GM23338 (cell line): ENCODE data around the gene CTF1. TPM values are rescaled to one million over a fixed set of nuclear protein-coding genes. Genes with fewer than 3 reads are reported as not detected.

Experiments used
- ATAC-seq: fragments of 200-7000 bp; cut with Tn5 transposase; 3 replicates; pipeline ENCODE4 v1.9.1; 2020
- DNase-seq: peaks from one replicate; pipeline ENCODE4 v3.0.0-alpha.2; 2015; ENCODE audit warnings: low spot score
- H2AFZ ChIP-seq: fragments of 200-600 bp; sonication (generic); 2 replicates; pipeline ENCODE4 v1.8.0; 2016; ENCODE audit warnings: antibody characterized with exemption, mild to moderate bottlenecking, moderate library complexity
- H3F3A ChIP-seq: fragments of 200-600 bp; sonication (generic); replicated peaks from 2 replicates; pipeline ENCODE4 v1.8.0; 2017; ENCODE audit warnings: antibody characterized with exemption, mixed run types, low read depth
- H3K27ac ChIP-seq: fragments of 200-600 bp; sonication (generic); 2 replicates; pipeline ENCODE4 v1.6.1; 2016; ENCODE audit warnings: low read depth
- H3K27me3 ChIP-seq: fragments of 200-600 bp; sonication (generic); 2 replicates; pipeline ENCODE4 v1.8.0; 2016; ENCODE audit warnings: mild to moderate bottlenecking, mixed run types, moderate library complexity; ENCODE audit not compliant: insufficient read depth
- H3K36me3 ChIP-seq: fragments of 200-600 bp; sonication (generic); 2 replicates; pipeline ENCODE4 v1.8.0; 2016; ENCODE audit warnings: mild to moderate bottlenecking; ENCODE audit not compliant: insufficient read depth
- H3K4me1 ChIP-seq: fragments of 200-600 bp; sonication (generic); 2 replicates; pipeline ENCODE4 v1.8.0; 2016; ENCODE audit warnings: mild to moderate bottlenecking, moderate library complexity; ENCODE audit not compliant: insufficient read depth
- H3K4me2 ChIP-seq: fragments of 200-600 bp; sonication (generic); 2 replicates; pipeline ENCODE4 v1.7.1; 2017; ENCODE audit warnings: mixed run types
- H3K4me3 ChIP-seq: fragments of 200-600 bp; sonication (generic); 2 replicates; pipeline ENCODE4 v1.6.1; 2016; ENCODE audit warnings: mixed run types
- H3K79me2 ChIP-seq: fragments of 200-600 bp; sonication (generic); replicated peaks from 2 replicates; pipeline ENCODE4 v1.8.0; 2017; ENCODE audit warnings: mild to moderate bottlenecking; ENCODE audit not compliant: insufficient read depth
- H3K9me2 ChIP-seq: fragments of 200-600 bp; sonication (generic); 2 replicates; pipeline ENCODE4 v1.8.0; 2017; ENCODE audit not compliant: insufficient read depth
- H4K20me1 ChIP-seq: fragments of 200-600 bp; sonication (generic); replicated peaks from 2 replicates; pipeline ENCODE4 v1.8.0; 2017; ENCODE audit warnings: mild to moderate bottlenecking; ENCODE audit not compliant: insufficient read depth
- H3K27ac Mint-ChIP-seq: 2 replicates; pipeline ENCODE4 v1.8.0; 2020; ENCODE audit warnings: inconsistent platforms, mild to moderate bottlenecking, moderate library complexity, mixed read lengths
- H3K27me3 Mint-ChIP-seq: 3 replicates; pipeline ENCODE4 v1.8.0; 2022; ENCODE audit warnings: low read depth, mild to moderate bottlenecking, moderate library complexity, mixed read lengths, inconsistent platforms; ENCODE audit not compliant: insufficient read depth, poor library complexity
- H3K36me3 Mint-ChIP-seq: 3 replicates; pipeline ENCODE4 v1.8.0; 2021; ENCODE audit warnings: low read depth, mild to moderate bottlenecking, inconsistent platforms, moderate library complexity, mixed read lengths
- H3K4me1 Mint-ChIP-seq: 3 replicates; pipeline ENCODE4 v1.8.0; 2020; ENCODE audit warnings: mild to moderate bottlenecking, inconsistent platforms, mixed read lengths
- H3K4me3 Mint-ChIP-seq: 3 replicates; pipeline ENCODE4 v1.8.0; 2021; ENCODE audit warnings: moderate library complexity, mild to moderate bottlenecking, inconsistent platforms, mixed read lengths
- H3K9me3 Mint-ChIP-seq: 3 replicates; pipeline ENCODE4 v1.8.0; 2020; ENCODE audit warnings: moderate library complexity, mild to moderate bottlenecking, inconsistent platforms, mixed read lengths
- CREB1 ChIP-seq: fragments of 250-450 bp; sonication (Bioruptor Pico); IDR thresholded peaks from 2 replicates; pipeline ENCODE4 v1.5.0; 2020; ENCODE audit warnings: low read depth, mild to moderate bottlenecking, moderate library complexity
- EZH2 ChIP-seq: fragments of 200-600 bp; sonication (generic); IDR thresholded peaks from one replicate; pipeline ENCODE4 v1.8.0; 2017; ENCODE audit warnings: antibody characterized with exemption, mild to moderate bottlenecking, low read depth; ENCODE audit not compliant: unreplicated experiment
- EZH2phosphoT487 ChIP-seq: fragments of 200-600 bp; sonication (generic); IDR thresholded peaks from one replicate; pipeline ENCODE4 v1.8.1; 2018; ENCODE audit warnings: antibody characterized with exemption; ENCODE audit not compliant: unreplicated experiment
- JUNB ChIP-seq: IDR thresholded peaks from one replicate; pipeline ENCODE4 v1.6.1; 2016; ENCODE audit warnings: antibody characterized with exemption; ENCODE audit not compliant: unreplicated experiment
- NANOG ChIP-seq: IDR thresholded peaks from 2 replicates; pipeline ENCODE4 v1.6.1; 2016; ENCODE audit warnings: antibody characterized with exemption, borderline replicate concordance
- POLR2AphosphoS5 ChIP-seq: IDR thresholded peaks from 2 replicates; pipeline ENCODE4 v1.6.1; 2016; ENCODE audit warnings: antibody characterized with exemption, low read depth
- STAT1 ChIP-seq: IDR thresholded peaks from one replicate; pipeline ENCODE4 v1.6.1; 2016; ENCODE audit warnings: antibody characterized with exemption; ENCODE audit not compliant: unreplicated experiment
- ZNF114 ChIP-seq: fragments of 250-450 bp; sonication (Bioruptor Pico); IDR thresholded peaks from 2 replicates; pipeline ENCODE4 v1.5.0; 2020; ENCODE audit warnings: mild to moderate bottlenecking, moderate library complexity
- ZNF331 ChIP-seq: fragments of 250-450 bp; sonication (Bioruptor Pico); IDR thresholded peaks from 2 replicates; pipeline ENCODE4 v1.5.0; 2020; ENCODE audit warnings: low read depth, mild to moderate bottlenecking, moderate library complexity
- polyA plus RNA-seq: library from polyadenylated mRNA; unstranded; fragments of >200 nt; fragmentation: Nextera tagmentation; extraction: Ambion mirVana; gene quantifications from 2 replicates; pipeline ENCODE4 v1.2.1, GENCODE V29; 2016
- total RNA-seq: library from RNA; depleted of rRNA; stranded (reverse); fragments of >200 nt; shearing (Covaris generic); gene quantifications from 2 replicates; pipeline ENCODE4 v1.2.3, GENCODE V29; 2014
- TF ChIP-seq, protein P1 (sequence below): IDR thresholded peaks from 2 replicates; pipeline ENCODE4 v1.6.1; 2016; ENCODE audit warnings: antibody characterized with exemption
- TF ChIP-seq, protein P2 (sequence below), 2 experiments: fragments of 200-600 bp in 1 of 2; sonication (generic) in 1 of 2; conservative IDR thresholded peaks; 2 replicates each; pipeline versions ENCODE4 v1.5.1 to v1.6.1; 2016 to 2017; ENCODE audit warnings: antibody characterized with exemption in 2 of 2, low read depth in 2 of 2, mild to moderate bottlenecking in 2 of 2, moderate library complexity in 1 of 2
- TF ChIP-seq, protein P3 (sequence below): IDR thresholded peaks from one replicate; pipeline ENCODE4 v1.6.1; 2018; ENCODE audit warnings: antibody characterized with exemption; ENCODE audit not compliant: unreplicated experiment
- TF ChIP-seq, protein P4 (sequence below): fragments of 250-450 bp; sonication (Bioruptor Pico); IDR thresholded peaks from 2 replicates; pipeline ENCODE4 v1.5.0; 2020; ENCODE audit warnings: mild to moderate bottlenecking, moderate library complexity

Gene CTF1
- total and polyA plus RNA-seq, 2 experiments from 2014 or later = 0.24 to 0.52 TPM

DNA sequence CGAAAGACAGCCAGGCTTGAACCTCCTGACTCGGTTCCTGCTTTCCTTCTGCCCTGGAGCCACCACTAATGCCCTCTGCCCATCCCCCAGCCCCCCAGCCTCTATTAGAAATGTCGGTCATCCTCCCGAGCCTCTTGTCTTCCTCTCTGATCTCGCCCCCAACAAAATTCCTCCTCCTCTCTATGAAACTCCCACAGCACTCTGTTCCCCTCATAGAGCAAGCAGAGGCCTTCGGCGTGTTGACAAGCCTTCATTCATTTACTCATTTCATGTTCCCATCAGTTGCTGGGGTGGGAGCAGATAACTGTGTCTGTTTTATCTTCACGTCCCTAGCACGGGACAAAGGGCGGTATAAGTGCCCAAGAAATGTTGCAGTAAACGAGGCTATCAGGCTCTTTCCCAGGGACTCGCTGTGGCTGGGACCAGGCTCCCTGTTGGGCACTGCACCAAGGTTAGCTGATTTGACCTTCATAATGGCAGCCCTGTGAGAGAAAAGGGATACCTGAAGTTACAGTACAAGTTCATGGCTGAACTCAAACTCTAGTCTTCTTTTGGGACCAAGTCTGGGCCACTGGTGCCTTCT, 34.7 kb downstream of the CTF1 start:
- Histone ChIP-seq H3K27me3 (no peaks in the 10 kb centered on the region), H3K4me2 (no peak overlapping the region), H2AFZ (no peak overlapping the region), H3K4me1 (peaks cover 3% of the 10 kb centered on the region; the same call in 1 of the 2 replicates), H3K9me2 (no peaks in the 10 kb centered on the region), H3K4me3 (no peak overlapping the region), H3K27ac (no peak overlapping the region), H3K36me3 (peaks cover 34% of the 10 kb centered on the region), H3F3A (peaks cover 5% of the 10 kb centered on the region; the same call in 1 of the 2 replicates), H3K79me2 (peaks cover 3% of the 10 kb centered on the region; the same call in 1 of the 2 replicates), H4K20me1 (peaks cover 6% of the 10 kb centered on the region; the same call in 1 of the 2 replicates)
- Mint-ChIP-seq H3K4me3 (no peak overlapping the region), H3K9me3 (no peaks in the 10 kb centered on the region; the same call in 2 of the 3 replicates), H3K36me3 (peaks cover 55% of the 10 kb centered on the region), H3K27ac (no peak overlapping the region), H3K4me1 (peaks cover 6% of the 10 kb centered on the region), H3K27me3 (no peaks in the 10 kb centered on the region)
- ATAC-seq (no peak), DNase-seq (no peak)
- TF ChIP-seq POLR2AphosphoS5 (no peak), EZH2 (no peak), ZNF331 (CRISPR knock-in tag) (no peak), EZH2phosphoT487 (no peak), NANOG (no peak), ZNF114 (no peak), JUNB (no peak), CREB1 (no peak), STAT1 (no peak)
- TF ChIP-seq, protein P1, sequence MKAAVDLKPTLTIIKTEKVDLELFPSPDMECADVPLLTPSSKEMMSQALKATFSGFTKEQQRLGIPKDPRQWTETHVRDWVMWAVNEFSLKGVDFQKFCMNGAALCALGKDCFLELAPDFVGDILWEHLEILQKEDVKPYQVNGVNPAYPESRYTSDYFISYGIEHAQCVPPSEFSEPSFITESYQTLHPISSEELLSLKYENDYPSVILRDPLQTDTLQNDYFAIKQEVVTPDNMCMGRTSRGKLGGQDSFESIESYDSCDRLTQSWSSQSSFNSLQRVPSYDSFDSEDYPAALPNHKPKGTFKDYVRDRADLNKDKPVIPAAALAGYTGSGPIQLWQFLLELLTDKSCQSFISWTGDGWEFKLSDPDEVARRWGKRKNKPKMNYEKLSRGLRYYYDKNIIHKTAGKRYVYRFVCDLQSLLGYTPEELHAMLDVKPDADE = no peak
- TF ChIP-seq, protein P2, sequence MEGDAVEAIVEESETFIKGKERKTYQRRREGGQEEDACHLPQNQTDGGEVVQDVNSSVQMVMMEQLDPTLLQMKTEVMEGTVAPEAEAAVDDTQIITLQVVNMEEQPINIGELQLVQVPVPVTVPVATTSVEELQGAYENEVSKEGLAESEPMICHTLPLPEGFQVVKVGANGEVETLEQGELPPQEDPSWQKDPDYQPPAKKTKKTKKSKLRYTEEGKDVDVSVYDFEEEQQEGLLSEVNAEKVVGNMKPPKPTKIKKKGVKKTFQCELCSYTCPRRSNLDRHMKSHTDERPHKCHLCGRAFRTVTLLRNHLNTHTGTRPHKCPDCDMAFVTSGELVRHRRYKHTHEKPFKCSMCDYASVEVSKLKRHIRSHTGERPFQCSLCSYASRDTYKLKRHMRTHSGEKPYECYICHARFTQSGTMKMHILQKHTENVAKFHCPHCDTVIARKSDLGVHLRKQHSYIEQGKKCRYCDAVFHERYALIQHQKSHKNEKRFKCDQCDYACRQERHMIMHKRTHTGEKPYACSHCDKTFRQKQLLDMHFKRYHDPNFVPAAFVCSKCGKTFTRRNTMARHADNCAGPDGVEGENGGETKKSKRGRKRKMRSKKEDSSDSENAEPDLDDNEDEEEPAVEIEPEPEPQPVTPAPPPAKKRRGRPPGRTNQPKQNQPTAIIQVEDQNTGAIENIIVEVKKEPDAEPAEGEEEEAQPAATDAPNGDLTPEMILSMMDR (conservative IDR thresholded peaks at IDR 0.05; ENCODE audit: low read depth in 2 of 2) = no peak
- TF ChIP-seq, protein P3, sequence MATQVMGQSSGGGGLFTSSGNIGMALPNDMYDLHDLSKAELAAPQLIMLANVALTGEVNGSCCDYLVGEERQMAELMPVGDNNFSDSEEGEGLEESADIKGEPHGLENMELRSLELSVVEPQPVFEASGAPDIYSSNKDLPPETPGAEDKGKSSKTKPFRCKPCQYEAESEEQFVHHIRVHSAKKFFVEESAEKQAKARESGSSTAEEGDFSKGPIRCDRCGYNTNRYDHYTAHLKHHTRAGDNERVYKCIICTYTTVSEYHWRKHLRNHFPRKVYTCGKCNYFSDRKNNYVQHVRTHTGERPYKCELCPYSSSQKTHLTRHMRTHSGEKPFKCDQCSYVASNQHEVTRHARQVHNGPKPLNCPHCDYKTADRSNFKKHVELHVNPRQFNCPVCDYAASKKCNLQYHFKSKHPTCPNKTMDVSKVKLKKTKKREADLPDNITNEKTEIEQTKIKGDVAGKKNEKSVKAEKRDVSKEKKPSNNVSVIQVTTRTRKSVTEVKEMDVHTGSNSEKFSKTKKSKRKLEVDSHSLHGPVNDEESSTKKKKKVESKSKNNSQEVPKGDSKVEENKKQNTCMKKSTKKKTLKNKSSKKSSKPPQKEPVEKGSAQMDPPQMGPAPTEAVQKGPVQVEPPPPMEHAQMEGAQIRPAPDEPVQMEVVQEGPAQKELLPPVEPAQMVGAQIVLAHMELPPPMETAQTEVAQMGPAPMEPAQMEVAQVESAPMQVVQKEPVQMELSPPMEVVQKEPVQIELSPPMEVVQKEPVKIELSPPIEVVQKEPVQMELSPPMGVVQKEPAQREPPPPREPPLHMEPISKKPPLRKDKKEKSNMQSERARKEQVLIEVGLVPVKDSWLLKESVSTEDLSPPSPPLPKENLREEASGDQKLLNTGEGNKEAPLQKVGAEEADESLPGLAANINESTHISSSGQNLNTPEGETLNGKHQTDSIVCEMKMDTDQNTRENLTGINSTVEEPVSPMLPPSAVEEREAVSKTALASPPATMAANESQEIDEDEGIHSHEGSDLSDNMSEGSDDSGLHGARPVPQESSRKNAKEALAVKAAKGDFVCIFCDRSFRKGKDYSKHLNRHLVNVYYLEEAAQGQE = no peak
- TF ChIP-seq, protein P4, sequence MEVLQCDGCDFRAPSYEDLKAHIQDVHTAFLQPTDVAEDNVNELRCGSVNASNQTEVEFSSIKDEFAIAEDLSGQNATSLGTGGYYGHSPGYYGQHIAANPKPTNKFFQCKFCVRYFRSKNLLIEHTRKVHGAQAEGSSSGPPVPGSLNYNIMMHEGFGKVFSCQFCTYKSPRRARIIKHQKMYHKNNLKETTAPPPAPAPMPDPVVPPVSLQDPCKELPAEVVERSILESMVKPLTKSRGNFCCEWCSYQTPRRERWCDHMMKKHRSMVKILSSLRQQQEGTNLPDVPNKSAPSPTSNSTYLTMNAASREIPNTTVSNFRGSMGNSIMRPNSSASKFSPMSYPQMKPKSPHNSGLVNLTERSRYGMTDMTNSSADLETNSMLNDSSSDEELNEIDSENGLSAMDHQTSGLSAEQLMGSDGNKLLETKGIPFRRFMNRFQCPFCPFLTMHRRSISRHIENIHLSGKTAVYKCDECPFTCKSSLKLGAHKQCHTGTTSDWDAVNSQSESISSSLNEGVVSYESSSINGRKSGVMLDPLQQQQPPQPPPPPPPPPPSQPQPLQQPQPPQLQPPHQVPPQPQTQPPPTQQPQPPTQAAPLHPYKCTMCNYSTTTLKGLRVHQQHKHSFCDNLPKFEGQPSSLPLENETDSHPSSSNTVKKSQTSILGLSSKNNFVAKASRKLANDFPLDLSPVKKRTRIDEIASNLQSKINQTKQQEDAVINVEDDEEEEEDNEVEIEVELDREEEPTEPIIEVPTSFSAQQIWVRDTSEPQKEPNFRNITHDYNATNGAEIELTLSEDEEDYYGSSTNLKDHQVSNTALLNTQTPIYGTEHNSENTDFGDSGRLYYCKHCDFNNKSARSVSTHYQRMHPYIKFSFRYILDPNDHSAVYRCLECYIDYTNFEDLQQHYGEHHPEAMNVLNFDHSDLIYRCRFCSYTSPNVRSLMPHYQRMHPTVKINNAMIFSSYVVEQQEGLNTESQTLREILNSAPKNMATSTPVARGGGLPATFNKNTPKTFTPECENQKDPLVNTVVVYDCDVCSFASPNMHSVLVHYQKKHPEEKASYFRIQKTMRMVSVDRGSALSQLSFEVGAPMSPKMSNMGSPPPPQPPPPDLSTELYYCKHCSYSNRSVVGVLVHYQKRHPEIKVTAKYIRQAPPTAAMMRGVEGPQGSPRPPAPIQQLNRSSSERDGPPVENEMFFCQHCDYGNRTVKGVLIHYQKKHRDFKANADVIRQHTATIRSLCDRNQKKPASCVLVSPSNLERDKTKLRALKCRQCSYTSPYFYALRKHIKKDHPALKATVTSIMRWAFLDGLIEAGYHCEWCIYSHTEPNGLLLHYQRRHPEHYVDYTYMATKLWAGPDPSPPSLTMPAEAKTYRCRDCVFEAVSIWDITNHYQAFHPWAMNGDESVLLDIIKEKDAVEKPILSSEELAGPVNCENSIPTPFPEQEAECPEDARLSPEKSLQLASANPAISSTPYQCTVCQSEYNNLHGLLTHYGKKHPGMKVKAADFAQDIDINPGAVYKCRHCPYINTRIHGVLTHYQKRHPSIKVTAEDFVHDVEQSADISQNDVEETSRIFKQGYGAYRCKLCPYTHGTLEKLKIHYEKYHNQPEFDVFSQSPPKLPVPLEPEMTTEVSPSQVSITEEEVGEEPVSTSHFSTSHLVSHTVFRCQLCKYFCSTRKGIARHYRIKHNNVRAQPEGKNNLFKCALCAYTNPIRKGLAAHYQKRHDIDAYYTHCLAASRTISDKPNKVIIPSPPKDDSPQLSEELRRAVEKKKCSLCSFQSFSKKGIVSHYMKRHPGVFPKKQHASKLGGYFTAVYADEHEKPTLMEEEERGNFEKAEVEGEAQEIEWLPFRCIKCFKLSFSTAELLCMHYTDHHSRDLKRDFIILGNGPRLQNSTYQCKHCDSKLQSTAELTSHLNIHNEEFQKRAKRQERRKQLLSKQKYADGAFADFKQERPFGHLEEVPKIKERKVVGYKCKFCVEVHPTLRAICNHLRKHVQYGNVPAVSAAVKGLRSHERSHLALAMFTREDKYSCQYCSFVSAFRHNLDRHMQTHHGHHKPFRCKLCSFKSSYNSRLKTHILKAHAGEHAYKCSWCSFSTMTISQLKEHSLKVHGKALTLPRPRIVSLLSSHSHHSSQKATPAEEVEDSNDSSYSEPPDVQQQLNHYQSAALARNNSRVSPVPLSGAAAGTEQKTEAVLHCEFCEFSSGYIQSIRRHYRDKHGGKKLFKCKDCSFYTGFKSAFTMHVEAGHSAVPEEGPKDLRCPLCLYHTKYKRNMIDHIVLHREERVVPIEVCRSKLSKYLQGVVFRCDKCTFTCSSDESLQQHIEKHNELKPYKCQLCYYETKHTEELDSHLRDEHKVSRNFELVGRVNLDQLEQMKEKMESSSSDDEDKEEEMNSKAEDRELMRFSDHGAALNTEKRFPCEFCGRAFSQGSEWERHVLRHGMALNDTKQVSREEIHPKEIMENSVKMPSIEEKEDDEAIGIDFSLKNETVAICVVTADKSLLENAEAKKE (CRISPR knock-in tag) = no peak
